ENCODE data around the gene SBF2.
"Not testable (repeated sequence)": the region's sequence is repeated elsewhere in the genome, so short reads cannot be mapped to it uniquely, and the experiment has no call there.

Gene SBF2

GRCh38 chr11:9945680-9946079 lies 348.3 kb downstream of the SBF2 start:
- not testable (repeated sequence) for DNase-seq

DNA sequence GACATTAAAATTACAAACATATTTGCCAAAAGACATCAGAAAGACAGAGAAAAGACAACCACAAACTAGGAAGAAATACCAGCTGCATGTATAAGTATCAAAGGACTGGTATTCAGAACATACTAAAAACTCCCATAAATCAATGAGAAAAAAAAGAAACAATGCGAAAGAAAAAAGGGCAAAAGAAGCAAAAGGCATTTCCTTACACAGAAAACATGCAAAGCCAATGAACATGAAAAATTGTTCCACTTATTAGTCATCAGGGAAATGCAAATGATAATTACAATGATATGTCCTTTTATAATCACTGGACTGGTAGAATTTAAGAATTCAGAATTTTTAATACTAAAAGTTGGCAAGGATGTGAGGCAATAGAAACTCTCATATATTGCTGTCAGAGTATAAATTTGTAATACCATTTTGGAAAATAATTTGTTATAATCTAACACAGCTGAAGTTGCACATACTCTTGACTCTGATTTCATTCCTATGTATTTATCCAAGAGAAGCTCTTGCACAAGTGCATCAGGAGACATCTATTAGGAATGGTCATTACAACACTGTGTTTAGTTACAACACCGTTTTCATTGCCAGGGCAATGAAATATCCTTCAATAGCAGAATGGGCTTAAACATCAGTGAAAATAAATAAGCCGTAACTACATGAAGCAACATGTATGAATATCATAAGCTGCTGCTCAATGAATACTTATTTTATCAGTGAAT lies 350.5 kb downstream of the SBF2 start:
- DNase-seq: no peak

DNA sequence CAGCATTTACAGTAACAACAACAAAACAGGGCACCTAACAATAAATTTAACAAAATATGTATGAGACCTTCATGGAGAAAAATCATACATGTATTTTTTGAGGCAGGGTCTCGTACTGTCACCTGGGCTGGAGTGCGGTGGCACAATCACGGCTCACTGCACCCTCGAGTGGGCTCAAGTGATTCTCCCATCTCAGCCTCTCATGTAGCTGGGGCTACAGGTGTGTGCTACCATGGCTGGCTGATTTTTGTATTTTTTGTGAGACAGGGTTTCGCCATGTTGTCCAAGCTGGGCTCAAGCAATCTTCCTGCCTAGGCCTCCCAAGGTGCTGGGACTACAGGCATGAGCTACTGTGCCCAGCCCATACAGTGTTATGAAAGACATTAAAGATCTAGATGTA lies 352.0 kb downstream of the SBF2 start:
- DNase-seq: no peak

GRCh38 chr11:9939150-9939549 lies 354.9 kb downstream of the SBF2 start:
- DNase-seq: not testable (repeated sequence)

DNA sequence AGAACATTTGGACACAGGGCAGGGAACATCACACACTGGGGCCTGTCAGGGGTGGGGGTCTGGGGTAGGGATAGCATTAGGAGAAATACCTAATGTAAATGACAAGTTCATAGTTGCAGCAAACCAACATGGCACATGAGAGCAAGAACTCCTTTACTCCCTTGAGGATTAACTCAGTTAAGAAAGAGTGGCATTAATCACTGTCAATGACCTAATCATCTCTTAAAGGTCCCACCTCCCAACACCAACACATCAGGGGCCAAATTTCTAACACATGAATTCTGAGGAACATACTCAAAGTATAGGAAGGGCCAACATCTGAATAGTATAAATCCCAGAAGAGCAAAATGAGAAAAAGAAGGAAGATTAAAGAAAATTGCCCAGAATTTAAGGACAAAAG lies 357.3 kb downstream of the SBF2 start:
- no peak for DNase-seq

- DNase-seq: not testable (repeated sequence)
These were observed 361.2 kb downstream of the SBF2 start for GRCh38 chr11:9932843-9933242.

GRCh38 chr11:9930562-9931331 lies 363.3 kb downstream of the SBF2 start:
- DNase-seq: not testable (repeated sequence)

- DNase-seq: no peak
These were observed 366.3 kb downstream of the SBF2 start for GRCh38 chr11:9927670-9928069.

DNA sequence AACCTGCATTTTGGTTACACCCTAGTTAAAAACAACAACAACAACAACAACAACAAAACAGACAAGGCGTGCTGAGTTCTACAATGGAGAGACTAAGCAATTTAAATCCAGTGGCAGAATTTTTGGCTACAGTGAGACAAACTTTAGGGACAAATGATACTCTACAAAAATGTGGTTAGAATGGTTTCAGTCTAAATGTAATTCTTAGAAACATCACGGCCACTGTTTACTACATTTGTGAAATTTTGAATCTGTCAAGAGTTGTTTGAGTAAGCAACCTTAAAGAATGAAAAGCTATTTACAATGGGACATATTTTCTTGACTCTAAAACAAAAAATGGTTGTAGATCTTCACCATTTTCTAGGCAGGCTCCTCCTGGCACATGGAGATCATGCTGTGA lies 370.7 kb downstream of the SBF2 start:
- no peak for DNase-seq

GRCh38 chr11:9922806-9923205 lies 371.2 kb downstream of the SBF2 start:
- DNase-seq: no peak

- DNase-seq: no peak
These were observed 377.5 kb downstream of the SBF2 start for GRCh38 chr11:9916480-9916879.

GRCh38 chr11:9914064-9914463 lies 380.0 kb downstream of the SBF2 start:
- DNase-seq: no peak

DNA sequence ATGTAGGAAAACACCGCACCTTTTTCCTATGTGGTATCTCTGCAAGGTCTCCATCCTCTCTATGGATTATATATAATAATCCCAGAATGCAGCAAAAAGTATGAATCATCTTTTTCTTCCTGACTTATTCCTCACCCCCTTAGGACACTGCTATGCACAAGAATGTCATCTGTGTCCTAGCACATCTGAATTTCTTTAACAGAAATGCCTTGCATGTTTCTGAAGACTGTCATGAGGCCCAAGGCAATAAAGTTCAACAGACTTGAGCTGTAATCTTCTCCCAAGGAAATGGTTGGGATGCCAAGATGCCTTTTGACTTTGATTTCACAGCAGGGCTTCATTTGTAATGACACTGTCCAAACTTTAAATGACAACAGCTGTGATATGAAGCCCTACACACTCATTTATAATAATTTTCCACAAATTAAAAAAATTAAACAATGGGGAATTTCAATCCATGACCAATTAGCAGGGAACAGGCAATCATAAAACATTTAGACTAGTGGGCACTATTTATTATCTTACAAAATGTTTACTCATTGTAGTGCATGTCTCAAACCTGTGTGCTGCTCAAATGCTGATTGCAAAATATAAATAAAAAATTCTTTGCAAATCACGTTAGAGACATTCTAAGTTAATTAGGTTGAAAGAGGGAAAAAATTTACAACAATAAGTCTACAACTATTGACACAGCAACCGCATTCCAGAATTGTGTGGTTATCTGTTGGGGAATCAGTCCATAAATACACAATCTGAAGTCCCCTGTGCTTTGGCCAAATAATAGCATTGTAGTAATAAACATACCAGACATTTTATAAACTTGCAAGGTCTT lies 387.8 kb downstream of the SBF2 start:
- DNase-seq: no peak

DNA sequence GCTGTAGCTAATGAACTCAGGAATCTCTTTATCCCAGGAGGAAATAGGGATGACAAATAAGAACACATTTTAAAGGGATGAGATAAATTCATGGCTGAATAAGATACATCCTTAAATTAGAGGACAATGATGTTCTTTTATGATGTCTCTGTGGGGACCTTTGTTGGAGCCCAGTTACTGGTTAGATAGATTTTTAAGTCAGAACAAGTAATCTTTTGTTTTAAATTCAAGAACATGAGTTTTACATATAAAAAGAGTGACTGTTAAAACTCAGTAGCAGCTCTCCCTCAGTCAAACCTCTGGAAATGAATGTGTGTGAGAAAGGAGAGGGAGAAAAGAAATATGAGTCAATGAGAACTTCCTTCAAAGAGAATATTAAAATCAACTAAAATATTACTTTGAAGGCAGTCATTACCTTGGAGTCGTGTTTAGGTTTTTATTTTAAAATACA lies 388.5 kb downstream of the SBF2 start:
- no peak for DNase-seq

DNA sequence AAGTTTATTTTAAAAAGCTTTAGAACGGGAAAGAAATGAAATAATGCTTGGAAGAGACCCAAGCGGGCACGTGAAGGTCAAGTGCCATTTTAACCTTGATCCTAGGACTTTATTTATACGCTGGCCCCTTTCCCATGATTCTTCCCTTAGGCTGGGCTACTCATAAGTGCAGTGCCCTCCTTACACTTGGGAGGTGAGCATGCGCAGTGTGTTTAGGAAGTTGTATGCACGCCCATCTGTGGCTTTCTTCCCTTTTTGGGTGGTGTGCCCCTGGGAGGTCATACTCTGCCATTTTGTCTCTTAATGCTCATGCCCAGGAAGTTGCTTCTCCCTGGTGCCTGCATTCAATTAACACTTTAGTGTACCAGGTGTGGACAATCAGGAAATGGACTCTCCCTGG lies 390.4 kb downstream of the SBF2 start:
- DNase-seq: no peak

DNA sequence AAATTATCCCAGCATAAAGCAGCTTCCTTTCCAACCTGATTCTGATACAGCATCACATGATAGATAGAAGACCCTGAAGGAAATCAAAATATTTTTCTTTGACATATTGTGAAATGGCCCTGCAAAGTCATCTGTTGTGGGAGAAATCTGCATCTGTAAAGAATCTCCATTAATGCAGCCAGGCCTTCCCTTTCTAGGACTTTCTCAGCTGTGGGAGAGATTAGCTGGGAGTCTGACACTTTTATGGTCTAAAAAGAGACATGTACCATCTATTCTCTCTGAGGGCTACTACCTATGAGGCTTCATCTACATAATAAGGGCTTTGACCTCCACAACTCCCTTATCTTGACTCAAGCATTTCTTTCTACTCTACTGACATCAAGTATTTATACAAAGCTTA lies 392.1 kb downstream of the SBF2 start:
- DNase-seq: no peak

DNA sequence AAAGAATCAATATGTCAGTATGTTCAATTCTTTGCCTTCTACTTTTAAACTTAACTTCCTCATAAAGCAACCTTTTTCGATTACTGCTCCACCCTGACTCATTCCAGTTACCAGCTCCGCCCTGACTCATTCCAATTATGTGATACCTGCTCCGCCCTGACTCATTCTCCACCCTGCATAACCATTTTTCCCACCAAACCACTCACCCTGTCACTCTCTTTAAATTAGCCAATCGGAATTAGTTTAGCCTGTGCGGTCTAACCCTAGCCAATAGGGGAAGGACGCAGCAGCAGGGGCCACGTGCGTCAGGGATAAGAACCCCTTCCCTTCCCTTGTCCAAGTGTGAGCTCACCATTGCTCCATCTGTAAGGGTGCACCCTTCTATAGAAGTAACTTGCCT lies 393.8 kb downstream of the SBF2 start:
- not testable (repeated sequence) for DNase-seq

DNA sequence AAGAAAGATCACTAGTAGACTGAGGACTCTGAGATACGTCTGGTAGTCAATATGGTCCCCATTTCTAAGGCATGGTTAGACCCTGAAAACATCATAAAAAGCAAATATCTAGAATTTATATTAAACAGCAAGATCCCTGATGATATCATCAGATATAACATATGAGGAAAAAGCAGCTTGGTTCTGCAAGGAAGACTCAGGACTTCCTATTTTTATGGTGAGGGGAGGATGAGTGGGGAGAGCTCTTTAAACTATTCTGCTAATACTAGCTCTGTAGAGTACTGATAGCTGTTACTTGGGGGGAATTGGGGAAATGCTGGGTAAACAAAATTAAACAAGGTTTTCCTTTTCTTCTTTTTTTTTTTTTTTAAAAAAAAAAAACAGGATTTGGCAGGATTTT lies 394.3 kb downstream of the SBF2 start:
- DNase-seq: no peak

GRCh38 chr11:9896902-9897301 lies 397.1 kb downstream of the SBF2 start:
- no peak for DNase-seq

DNA sequence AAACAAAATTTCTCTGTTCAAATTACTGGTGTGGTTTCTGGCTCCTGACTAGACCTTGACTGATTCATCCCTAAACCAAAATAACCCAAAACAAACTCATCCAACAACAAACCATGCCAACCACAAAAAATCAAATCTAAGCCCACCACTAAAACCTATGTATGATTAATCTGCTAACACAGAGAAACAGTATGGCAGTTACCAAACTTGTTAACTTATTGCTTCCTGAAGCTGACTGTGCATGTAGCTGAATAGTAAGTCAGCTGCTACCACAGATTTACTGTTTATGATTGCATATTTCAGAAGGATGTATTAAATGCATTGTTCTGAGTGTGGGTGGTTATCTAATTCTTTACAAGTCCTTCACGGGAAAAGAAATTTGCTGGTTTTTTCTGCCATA lies 399.0 kb downstream of the SBF2 start:
- no peak for DNase-seq

DNA sequence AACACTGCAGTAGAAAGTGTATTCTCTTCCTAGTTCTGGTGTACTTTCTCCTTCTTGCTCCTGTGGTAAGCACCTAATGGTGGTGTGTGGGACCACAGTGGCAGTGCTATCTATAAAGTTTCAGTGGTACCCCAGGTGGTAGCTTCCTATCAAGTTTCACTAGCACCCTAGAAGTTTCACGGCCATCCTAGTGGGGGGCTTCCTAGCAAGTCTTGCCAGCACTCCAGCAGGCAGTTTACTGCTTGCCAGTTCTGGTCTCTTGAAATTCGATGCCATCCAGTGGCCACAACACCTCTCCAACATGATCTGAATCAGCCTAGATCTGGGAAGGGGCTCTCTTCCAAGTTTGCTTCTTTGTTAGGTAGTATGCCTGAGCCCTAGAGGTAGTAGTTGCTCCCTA lies 400.5 kb downstream of the SBF2 start:
- no peak for DNase-seq

- DNase-seq: no peak
These were observed 405.1 kb downstream of the SBF2 start for GRCh38 chr11:9888938-9889337.

DNA sequence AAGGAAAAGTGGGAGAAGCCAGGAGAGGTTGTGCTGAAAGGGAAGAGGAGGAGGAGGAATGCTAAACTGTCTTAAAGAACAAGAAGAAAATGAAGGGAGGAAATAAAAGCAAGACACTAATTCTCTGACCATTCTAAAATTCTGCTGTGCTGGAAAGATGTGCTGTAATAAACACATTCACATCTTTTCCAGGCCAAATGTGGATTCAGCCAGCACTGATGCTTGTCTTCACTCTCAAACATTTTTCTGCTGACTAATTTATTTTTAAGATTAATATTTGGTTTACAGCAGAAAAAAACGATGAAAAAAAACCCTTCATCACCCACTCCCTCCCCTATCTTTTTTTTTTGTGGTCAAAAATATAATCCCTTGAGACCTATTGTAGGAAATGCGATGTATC lies 406.5 kb downstream of the SBF2 start:
- DNase-seq: no peak

Data from C1 segment of cervical spinal cord (tissue), 14 donors.